A673 (cell line): Measurements from ENCODE around the gene HRH1. TPM values are rescaled to one million over a fixed set of nuclear protein-coding genes. Genes with fewer than 3 reads are reported as not detected.

ENCODE experiments used
- BruUV-seq: library from RNA; stranded (reverse); fragments of 400-500 nt; replicated peaks from 2 replicates; lab custom pipeline; 2021; lab: Mats Ljungman, UMichigan
- CTCF ChIA-PET: fragments of 300-600 bp; sonication (Branson Sonifier 250); formaldehyde crosslinking; loops from one replicate; lab custom pipeline; 2022; ENCODE audit warnings: antibody characterized with exemption; lab: Charles Lee
- POLR2A ChIA-PET: fragments of 300-600 bp; sonication (Branson Sonifier 250); formaldehyde crosslinking; loops from one replicate; lab custom pipeline; 2022; ENCODE audit warnings: antibody characterized with exemption; ENCODE audit not compliant: low non-redundant PET; lab: Charles Lee
- DNase-seq: peaks from one replicate; pipeline ENCODE4 v3.0.0-alpha.2; 2015; ENCODE audit warnings: low spot score
- H3K27ac ChIP-seq: fragments of 200-600 bp; sonication (generic); 2 replicates; pipeline ENCODE4 v1.5.1; 2016; ENCODE audit warnings: mixed run types, low read depth, mild to moderate bottlenecking, mixed read lengths, antibody characterized with exemption, low read length; ENCODE audit not compliant: poor library complexity, severe bottlenecking
- H3K27me3 ChIP-seq: fragments of 200-600 bp; sonication (generic); replicated peaks from 2 replicates; pipeline ENCODE4 v1.6.1; 2017; ENCODE audit warnings: mixed run types, low read depth, mild to moderate bottlenecking, mixed read lengths, antibody characterized with exemption, low read length; ENCODE audit not compliant: insufficient read depth, poor library complexity
- H3K36me3 ChIP-seq: fragments of 200-600 bp; sonication (generic); 2 replicates; pipeline ENCODE4 v1.6.1; 2016; ENCODE audit warnings: mixed run types, mild to moderate bottlenecking, mixed read lengths, antibody characterized with exemption, low read length; ENCODE audit not compliant: insufficient read depth, poor library complexity, severe bottlenecking
- H3K4me1 ChIP-seq: fragments of 200-600 bp; sonication (generic); 2 replicates; pipeline ENCODE4 v1.6.1; 2017; ENCODE audit warnings: mixed run types, mild to moderate bottlenecking, mixed read lengths, antibody characterized with exemption, low read length; ENCODE audit not compliant: insufficient read depth, poor library complexity, severe bottlenecking
- H3K4me3 ChIP-seq: fragments of 200-600 bp; sonication (generic); 2 replicates; pipeline ENCODE4 v1.5.1; 2016; ENCODE audit warnings: low read depth, mixed run types, mild to moderate bottlenecking, mixed read lengths, low read length; ENCODE audit not compliant: poor library complexity, severe bottlenecking
- H3K9me3 ChIP-seq: fragments of 200-600 bp; sonication (generic); 2 replicates; pipeline ENCODE4 v1.6.1; 2016; ENCODE audit warnings: mixed run types, low read depth, mild to moderate bottlenecking, mixed read lengths, antibody characterized with exemption, low read length; ENCODE audit not compliant: poor library complexity, severe bottlenecking
- CTCF ChIP-seq: fragments of 300-800, 200-600 bp; sonication (generic); conservative IDR thresholded peaks from 2 replicates; pipeline ENCODE4 v1.5.1; 2017; ENCODE audit warnings: low read depth, mild to moderate bottlenecking, antibody characterized with exemption, low read length, moderate library complexity, mixed read lengths
- EZH2 ChIP-seq: fragments of 200-600 bp; sonication (generic); IDR thresholded peaks from 2 replicates; pipeline ENCODE4 v1.6.1; 2017; ENCODE audit warnings: borderline replicate concordance, low read depth, mild to moderate bottlenecking, mixed read lengths, antibody characterized with exemption, low read length; ENCODE audit not compliant: poor library complexity, severe bottlenecking
- intact Hi-C: fragments of 100-400 bp; cut with micrococcal nuclease; formaldehyde crosslinking; loops from one replicate; pipeline ENCODE4 v1.10.0; 2022; ENCODE audit not compliant: unreplicated experiment
- total RNA-seq: library from RNA; stranded (reverse); gene quantifications from 2 replicates; pipeline ENCODE4 v1.2.3, GENCODE V29; 2021

The HRH1 gene
- total RNA-seq, 1 experiment from 2014 or later = 0.92 TPM

GRCh38 chr3:11288786-11289637 is 134.7 kb downstream of the HRH1 start:
- ChIA-PET CTCF (interaction anchor here (1.1 kb wide), 1 partner anchor 17 kb away, joined by 3 read pairs; the partner anchor contains the start of gene ATG7), POLR2A (interaction anchor here (1.0 kb wide), 1 partner anchor 16 kb away, joined by 3 read pairs; the partner anchor contains the start of gene ATG7)

GRCh38 chr3:11289864-11290263 is 135.6 kb downstream of the HRH1 start:
- no peak for TF ChIP-seq EZH2
- no peak for TF ChIP-seq CTCF
- no peaks in the 10 kb centered on the region for H3K36me3 ChIP-seq
- H3K27ac ChIP-seq = peak overlapping the region; percentile 93
- ChIA-PET POLR2A (interaction anchor here (0.7 kb wide), 1 partner anchor 71 kb away, joined by 4 read pairs; no protein-coding TSS in a partner anchor), CTCF (no interaction called here)
- intact Hi-C loops = loop anchor here (2.0 kb wide), 1 partner anchor 77 kb away; no protein-coding TSS in a partner anchor
- no peak for DNase-seq
- peaks cover 59% of the 10 kb centered on the region for H3K4me1 ChIP-seq
- no peaks in the 10 kb centered on the region for H3K27me3 ChIP-seq
- H3K9me3 ChIP-seq = no peaks in the 10 kb centered on the region
- H3K4me3 ChIP-seq = peak overlapping the region; percentile 1
- BruUV-seq = no TSS peak

More at GRCh38 chr3:11288786-11289637, 134.7 kb downstream of the HRH1 start:
- H3K4me1 ChIP-seq = peaks cover 65% of the 10 kb centered on the region
- DNase-seq = peak; percentile 92
- TF ChIP-seq EZH2 = no peak
- TF ChIP-seq CTCF = no peak
- peak overlapping the region; percentile 1 for H3K4me3 ChIP-seq
- H3K36me3 ChIP-seq = no peaks in the 10 kb centered on the region
- H3K27ac ChIP-seq = peak overlapping the region; percentile 93
- BruUV-seq = TSS peak; percentile 95
- no peaks in the 10 kb centered on the region for H3K27me3 ChIP-seq
- no peaks in the 10 kb centered on the region for H3K9me3 ChIP-seq
- intact Hi-C loops = loop anchor here (2.0 kb wide), 1 partner anchor 78 kb away; no protein-coding TSS in a partner anchor

GRCh38 chr3:11290743-11291680 is 136.7 kb downstream of the HRH1 start:
- intact Hi-C loops = no loop called here
- CTCF ChIA-PET = no interaction called here
- peaks cover 58% of the 10 kb centered on the region for H3K4me1 ChIP-seq

More at GRCh38 chr3:11290743-11291680, 136.7 kb downstream of the HRH1 start:
- no peaks in the 10 kb centered on the region for H3K9me3 ChIP-seq
- H3K36me3 ChIP-seq = no peaks in the 10 kb centered on the region
- H3K27me3 ChIP-seq = no peaks in the 10 kb centered on the region
- no TSS peak for BruUV-seq
- no peak overlapping the region for H3K4me3 ChIP-seq
- DNase-seq = no peak
- H3K27ac ChIP-seq = peak overlapping the region; percentile 93
- POLR2A ChIA-PET = no interaction called here
- no peak for TF ChIP-seq EZH2
- no peak for TF ChIP-seq CTCF
